PC-9 (cell line): ENCODE measurements around the gene IDH3G. TPM values are rescaled to one million over a fixed set of nuclear protein-coding genes. Genes with fewer than 3 reads are reported as not detected.
A peak's percentile ranks its signal among the peaks of the same experiment; 100 is the strongest.

Experiments
- BruUV-seq: library from RNA; stranded (reverse); fragments of 400-500 nt; replicated peaks from 2 replicates; lab custom pipeline; 2021; lab: Mats Ljungman, UMichigan
- CTCF ChIA-PET: fragments of 300-600 bp; sonication (Branson Sonifier 250); formaldehyde crosslinking; loops from one replicate; lab custom pipeline; 2022; ENCODE audit warnings: antibody characterized with exemption; lab: Charles Lee
- POLR2A ChIA-PET: fragments of 300-600 bp; sonication (Branson Sonifier 250); formaldehyde crosslinking; loops from one replicate; lab custom pipeline; 2022; ENCODE audit warnings: antibody characterized with exemption; ENCODE audit not compliant: unreplicated experiment; lab: Charles Lee
- DNase-seq, 2 experiments: peaks; one replicate each; pipeline versions ENCODE4 v3.0.0 to v3.0.0-alpha.2; 2015 to 2022; ENCODE audit warnings: mixed read lengths in 1 of 2
- H2AFZ ChIP-seq: fragments of 200-600 bp; sonication (generic); 2 replicates; pipeline ENCODE4 v1.8.1; 2017; ENCODE audit warnings: antibody characterized with exemption
- H3F3A ChIP-seq: fragments of 200-600 bp; sonication (generic); 2 replicates; pipeline ENCODE4 v1.8.1; 2017; ENCODE audit warnings: antibody characterized with exemption, mild to moderate bottlenecking, low read depth; ENCODE audit not compliant: insufficient read depth
- H3K27ac ChIP-seq: fragments of 200-600 bp; sonication (generic); 2 replicates; pipeline ENCODE4 v1.6.1; 2016; ENCODE audit warnings: mixed run types
- H3K27me3 ChIP-seq: fragments of 200-600 bp; sonication (generic); 2 replicates; pipeline ENCODE4 v1.6.1; 2016; ENCODE audit warnings: low read depth, mixed run types; ENCODE audit not compliant: insufficient read depth
- H3K36me3 ChIP-seq: fragments of 200-600 bp; sonication (generic); 2 replicates; pipeline ENCODE4 v1.6.1; 2016; ENCODE audit warnings: low read depth, mixed run types
- H3K4me1 ChIP-seq: fragments of 200-600 bp; sonication (generic); replicated peaks from 2 replicates; pipeline ENCODE4 v1.6.1; 2016; ENCODE audit warnings: mixed run types; ENCODE audit not compliant: insufficient read depth
- H3K4me2 ChIP-seq: fragments of 200-600 bp; sonication (generic); 2 replicates; pipeline ENCODE4 v1.6.1; 2017; ENCODE audit warnings: mixed run types
- H3K4me3 ChIP-seq: fragments of 200-600 bp; sonication (generic); 2 replicates; pipeline ENCODE4 v1.6.1; 2016; ENCODE audit warnings: mixed run types
- H3K79me2 ChIP-seq: fragments of 200-600 bp; sonication (generic); 2 replicates; pipeline ENCODE4 v1.6.1; 2017; ENCODE audit warnings: low read depth, mixed run types
- H3K9me2 ChIP-seq: fragments of 200-600 bp; sonication (generic); 2 replicates; pipeline ENCODE4 v1.8.1; 2017; ENCODE audit warnings: mild to moderate bottlenecking; ENCODE audit not compliant: insufficient read depth
- H3K9me3 ChIP-seq: fragments of 200-600 bp; sonication (generic); 2 replicates; pipeline ENCODE4 v1.8.1; 2016; ENCODE audit warnings: low read depth; ENCODE audit not compliant: insufficient read depth
- H4K20me1 ChIP-seq: fragments of 200-600 bp; sonication (generic); 2 replicates; pipeline ENCODE4 v1.8.1; 2017; ENCODE audit not compliant: insufficient read depth
- CTCF ChIP-seq: fragments of 200-600 bp; sonication (generic); conservative IDR thresholded peaks from 2 replicates; pipeline ENCODE4 v1.6.1; 2017; ENCODE audit warnings: mixed run types, antibody characterized with exemption, mild to moderate bottlenecking, moderate library complexity
- EZH2 ChIP-seq: fragments of 200-600 bp; sonication (generic); IDR thresholded peaks from 2 replicates; pipeline ENCODE4 v1.8.0; 2017; ENCODE audit warnings: antibody characterized with exemption, low read depth
- intact Hi-C: fragments of 100-400 bp; cut with micrococcal nuclease; formaldehyde crosslinking; loops from one replicate; pipeline ENCODE4 v1.10.0; 2022; ENCODE audit not compliant: unreplicated experiment
- total RNA-seq: library from RNA; stranded (reverse); gene quantifications from 2 replicates; pipeline ENCODE4 v1.2.3, GENCODE V29; 2021

Gene IDH3G
- total RNA-seq, 1 experiment from 2014 or later = 63.4 TPM

DNA sequence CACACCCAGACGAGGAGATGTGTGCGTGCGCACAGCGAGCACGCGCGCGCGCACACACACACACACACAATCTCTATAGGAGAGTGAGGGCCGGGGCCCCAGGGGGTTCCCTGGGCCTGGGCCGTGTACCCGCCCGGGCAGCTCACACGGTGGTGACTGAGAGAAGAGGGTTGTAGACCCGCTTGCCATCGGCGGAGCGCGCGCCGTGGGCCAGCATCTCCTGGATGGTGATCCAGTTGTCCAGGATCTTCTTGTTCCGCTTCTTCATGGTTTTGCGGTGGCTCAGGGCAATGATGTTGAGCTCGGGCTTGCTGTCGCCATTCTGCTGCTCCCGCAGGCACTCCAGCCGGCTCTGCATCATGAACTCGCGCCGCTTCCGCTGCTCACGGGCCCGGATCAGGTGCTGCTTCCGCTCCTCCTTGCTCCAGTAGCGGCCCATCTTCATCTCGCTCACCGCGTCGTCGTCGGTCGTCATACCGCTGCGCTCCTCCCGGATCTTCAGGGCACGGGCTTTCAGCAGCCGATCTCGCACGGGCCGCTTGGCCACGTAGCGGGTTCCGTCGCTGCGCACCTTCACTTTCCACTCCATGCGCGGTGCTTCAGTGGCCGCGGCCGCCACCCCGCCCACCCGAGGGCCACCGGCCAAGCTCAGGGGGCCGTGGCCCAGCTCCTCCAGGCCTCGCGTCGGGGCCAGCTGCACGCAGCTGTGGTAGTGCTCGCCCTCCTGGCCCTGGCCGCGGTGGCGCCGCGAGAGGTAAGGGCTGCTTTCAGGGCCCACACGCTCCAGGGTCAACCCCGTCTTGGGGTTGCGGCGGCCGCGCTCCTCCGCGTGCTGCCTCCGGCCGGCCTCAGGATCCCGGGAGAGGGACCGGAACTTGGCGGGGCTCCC, 9.3 kb upstream of the IDH3G start:
- H3K36me3 ChIP-seq = no peaks in the 10 kb centered on the region
- no peaks in the 10 kb centered on the region for H4K20me1 ChIP-seq
- POLR2A ChIA-PET = no interaction called here
- no peaks in the 10 kb centered on the region for H3K9me2 ChIP-seq
- no peak overlapping the region for H3K4me3 ChIP-seq
- H3K4me1 ChIP-seq = no peaks in the 10 kb centered on the region
- BruUV-seq = no TSS peak
- intact Hi-C loops = no loop called here
- H3F3A ChIP-seq = peaks cover 5% of the 10 kb centered on the region; the same call in 1 of the 2 replicates
- H3K79me2 ChIP-seq = no peaks in the 10 kb centered on the region
- no peak overlapping the region for H3K4me2 ChIP-seq
- no peak for DNase-seq
- H3K27me3 ChIP-seq = 0 out of 2 replicates have a peak, but pooled peaks cover under 1% of the 10 kb centered on the region
- H3K9me3 ChIP-seq = no peaks in the 10 kb centered on the region
- TF ChIP-seq EZH2 (no peak), CTCF (no peak)
- H2AFZ ChIP-seq = no peak overlapping the region
- no peak overlapping the region for H3K27ac ChIP-seq
- CTCF ChIA-PET = no interaction called here

GRCh38 chrX:153802513-153803045, 8.4 kb upstream of the IDH3G start:
- H2AFZ ChIP-seq = no peak overlapping the region
- H3F3A ChIP-seq = peaks cover 5% of the 10 kb centered on the region; the same call in 1 of the 2 replicates
- no peaks in the 10 kb centered on the region for H3K27me3 ChIP-seq
- H3K36me3 ChIP-seq = no peaks in the 10 kb centered on the region
- no peaks in the 10 kb centered on the region for H3K79me2 ChIP-seq
- no peak overlapping the region for H3K4me3 ChIP-seq
- H3K9me3 ChIP-seq = no peaks in the 10 kb centered on the region
- H3K9me2 ChIP-seq = no peaks in the 10 kb centered on the region
- ChIA-PET POLR2A (no interaction called here), CTCF (no interaction called here)
- no peaks in the 10 kb centered on the region for H4K20me1 ChIP-seq
- no peak overlapping the region for H3K4me2 ChIP-seq
- TF ChIP-seq CTCF (no peak), EZH2 (no peak)
- DNase-seq = no peak
- H3K27ac ChIP-seq = no peak overlapping the region
- intact Hi-C loops = no loop called here
- no TSS peak for BruUV-seq
- H3K4me1 ChIP-seq = no peaks in the 10 kb centered on the region

GRCh38 chrX:153801669-153802068, 7.5 kb upstream of the IDH3G start:
- no TSS peak for BruUV-seq
- ChIA-PET CTCF (interaction anchor here (0.6 kb wide), 2 partner anchors 17 to 149 kb away, joined by 3 read pairs; no protein-coding TSS in a partner anchor), POLR2A (no interaction called here)
- peak; percentile 33 to 47 for DNase-seq
- no peaks in the 10 kb centered on the region for H3K9me3 ChIP-seq
- no peaks in the 10 kb centered on the region for H3K27me3 ChIP-seq
- peaks cover 5% of the 10 kb centered on the region; the same call in 1 of the 2 replicates for H3F3A ChIP-seq
- no peaks in the 10 kb centered on the region for H3K36me3 ChIP-seq
- no peak overlapping the region for H3K27ac ChIP-seq
- no peak overlapping the region for H3K4me3 ChIP-seq
- 0 out of 2 replicates have a peak, but pooled peaks cover under 1% of the 10 kb centered on the region for H3K79me2 ChIP-seq
- H3K9me2 ChIP-seq = no peaks in the 10 kb centered on the region
- intact Hi-C loops = no loop called here
- no peak overlapping the region for H2AFZ ChIP-seq
- no peaks in the 10 kb centered on the region for H3K4me1 ChIP-seq
- no peaks in the 10 kb centered on the region for H4K20me1 ChIP-seq
- no peak overlapping the region for H3K4me2 ChIP-seq
- TF ChIP-seq CTCF (no peak), EZH2 (no peak)
